ENCODE results near the gene ZNF280D. TPM values are rescaled to one million over a fixed set of nuclear protein-coding genes. Genes with fewer than 3 reads are reported as not detected.

ZNF280D gene
- total RNA-seq, 1 experiment from 2014 or later = 25.3 TPM

GRCh38 chr15:56613811-56614210 lies 119.5 kb downstream of the ZNF280D start:
- no peak for ATAC-seq

GRCh38 chr15:56608993-56609392 lies 124.3 kb downstream of the ZNF280D start:
- no peak for ATAC-seq
- H3K4me3 ChIP-seq (replicated peaks in 1 of 2; ENCODE audit: low read depth in 1 of 2, low read length in 2 of 2) = no peak overlapping the region
- H3K4me1 ChIP-seq (ENCODE audit: control insufficient read depth in 1 of 2, insufficient read depth in 2 of 2, low read length in 2 of 2) = no peaks in the 10 kb centered on the region
- H3K9ac ChIP-seq (ENCODE audit: low read length) = no peak overlapping the region
- no peaks in the 10 kb centered on the region for H3K27me3 ChIP-seq (ENCODE audit: insufficient read depth, low read length)
- H4K20me1 ChIP-seq (ENCODE audit: insufficient read depth) = no peaks in the 10 kb centered on the region
- ChIA-PET POLR2A (no interaction called here), CTCF (no interaction called here), RAD21 (ENCODE audit: low non-redundant PET in 1 of 2, low total read pairs in 2 of 2, uncharacterized antibody in 2 of 2, unreplicated experiment in 2 of 2) (no interaction called here)
- intact Hi-C loops (cut with micrococcal nuclease) = no loop called here
- DNase-seq (ENCODE audit: low read depth, low spot score) = no peak
- no TSS peak for BruUV-seq (replicated peaks)
- H3K4me2 ChIP-seq (ENCODE audit: low read length) = no peak overlapping the region
- no peaks in the 10 kb centered on the region for H3K9me2 ChIP-seq (ENCODE audit: insufficient read depth)
- H3K9me3 ChIP-seq (ENCODE audit: control insufficient read depth in 1 of 2, insufficient read depth in 1 of 2, low read depth in 1 of 2, low read length in 2 of 2) = no peaks in the 10 kb centered on the region; a peak in 1 of 4 replicates
- H2AFZ ChIP-seq (ENCODE audit: low read depth, low read length, poor library complexity, severe bottlenecking) = no peak overlapping the region
- H3K36me3 ChIP-seq (ENCODE audit: control insufficient read depth in 1 of 2, insufficient read depth in 2 of 2, low read length in 2 of 2) = no peaks in the 10 kb centered on the region
- H3K79me2 ChIP-seq (ENCODE audit: insufficient read depth, low read length) = no peaks in the 10 kb centered on the region
- no peak overlapping the region for H3K27ac ChIP-seq (ENCODE audit: low read depth, low read length)
- no peak for TF ChIP-seq REST (IDR thresholded peaks at IDR 0.05; ENCODE audit: low read depth)
- no peak for TF ChIP-seq ZNF274 (IDR thresholded peaks at IDR 0.05; ENCODE audit: low read depth, low read length)
- no peak for TF ChIP-seq ATF3 (IDR thresholded peaks at IDR 0.05)
- no peak for TF ChIP-seq EGR1 (IDR thresholded peaks at IDR 0.05; ENCODE audit: low read depth)
- TF ChIP-seq EZH2 (IDR thresholded peaks at IDR 0.05) = no peak
- no peak for TF ChIP-seq TCF7L2 (IDR thresholded peaks at IDR 0.05; ENCODE audit: borderline replicate concordance, extremely low read depth, insufficient read depth, insufficient read length)
- TF ChIP-seq ZBTB33 (IDR thresholded peaks at IDR 0.05; ENCODE audit: extremely low read depth, insufficient replicate concordance, low read length) = no peak
- no peak for TF ChIP-seq SIN3A (IDR thresholded peaks at IDR 0.05; ENCODE audit: low read depth)
- no peak for TF ChIP-seq JUND (IDR thresholded peaks at IDR 0.05)
- no peak for TF ChIP-seq CTCF (IDR thresholded peaks at IDR 0.05 in 2 of 3, conservative IDR thresholded peaks at IDR 0.05 in 1 of 3; ENCODE audit: borderline replicate concordance in 1 of 3, insufficient read depth in 1 of 3, low read depth in 2 of 3, low read length in 2 of 3)
- no peak for TF ChIP-seq EZH2phosphoT487 (IDR thresholded peaks at IDR 0.05; ENCODE audit: borderline replicate concordance)

More at GRCh38 chr15:56613811-56614210, 119.5 kb downstream of the ZNF280D start:
- Histone ChIP-seq H3K9me3 (ENCODE audit: control insufficient read depth in 1 of 2, insufficient read depth in 1 of 2, low read depth in 1 of 2, low read length in 2 of 2) (no peaks in the 10 kb centered on the region), H4K20me1 (ENCODE audit: insufficient read depth) (no peaks in the 10 kb centered on the region), H2AFZ (ENCODE audit: low read depth, low read length, poor library complexity, severe bottlenecking) (no peak overlapping the region), H3K9me2 (ENCODE audit: insufficient read depth) (no peaks in the 10 kb centered on the region), H3K4me2 (ENCODE audit: low read length) (no peak overlapping the region), H3K9ac (ENCODE audit: low read length) (no peak overlapping the region), H3K4me1 (ENCODE audit: control insufficient read depth in 1 of 2, insufficient read depth in 2 of 2, low read length in 2 of 2) (no peaks in the 10 kb centered on the region), H3K79me2 (ENCODE audit: insufficient read depth, low read length) (no peaks in the 10 kb centered on the region), H3K27me3 (ENCODE audit: insufficient read depth, low read length) (no peaks in the 10 kb centered on the region), H3K36me3 (ENCODE audit: control insufficient read depth in 1 of 2, insufficient read depth in 2 of 2, low read length in 2 of 2) (no peaks in the 10 kb centered on the region), H3K4me3 (replicated peaks in 1 of 2; ENCODE audit: low read depth in 1 of 2, low read length in 2 of 2) (no peak overlapping the region), H3K27ac (ENCODE audit: low read depth, low read length) (no peak overlapping the region)
- no peak for DNase-seq (ENCODE audit: low read depth, low spot score)
- ChIA-PET CTCF (no interaction called here), RAD21 (ENCODE audit: low non-redundant PET in 1 of 2, low total read pairs in 2 of 2, uncharacterized antibody in 2 of 2, unreplicated experiment in 2 of 2) (no interaction called here), POLR2A (no interaction called here)
- BruUV-seq (replicated peaks) = no TSS peak
- intact Hi-C loops (cut with micrococcal nuclease) = no loop called here
- TF ChIP-seq RAD21 (IDR thresholded peaks at IDR 0.05; ENCODE audit: low read depth) (no peak), EZH2 (IDR thresholded peaks at IDR 0.05) (no peak), SRF (IDR thresholded peaks at IDR 0.05; ENCODE audit: low read depth) (no peak)
